Posterior cingulate gyrus (tissue), 11 donors: ENCODE measurements around the gene ZYG11A.

ENCODE experiments used
- DNase-seq, 10 donors: peaks; one replicate each; pipeline versions ENCODE4 v3.0.0 to v3.0.0-alpha.2; 2020 to 2021; ENCODE audit warnings: mixed read lengths in 3 of 10
- intact Hi-C: fragments of 100-400 bp; cut with DNase I; formaldehyde crosslinking; loops from one replicate; pipeline ENCODE4 v1.15.1; 2023

ZYG11A gene

GRCh38 chr1:52916241-52916975 is 73.8 kb downstream of the ZYG11A start:
- intact Hi-C loops = no loop called here
- DNase-seq = no peak

GRCh38 chr1:52917156-52917555 is 74.6 kb downstream of the ZYG11A start:
- intact Hi-C loops = no loop called here
- DNase-seq = no peak

- no peak for DNase-seq
- intact Hi-C loops = no loop called here
Observed at GRCh38 chr1:52917581-52917980, 75.0 kb downstream of the ZYG11A start.

DNA sequence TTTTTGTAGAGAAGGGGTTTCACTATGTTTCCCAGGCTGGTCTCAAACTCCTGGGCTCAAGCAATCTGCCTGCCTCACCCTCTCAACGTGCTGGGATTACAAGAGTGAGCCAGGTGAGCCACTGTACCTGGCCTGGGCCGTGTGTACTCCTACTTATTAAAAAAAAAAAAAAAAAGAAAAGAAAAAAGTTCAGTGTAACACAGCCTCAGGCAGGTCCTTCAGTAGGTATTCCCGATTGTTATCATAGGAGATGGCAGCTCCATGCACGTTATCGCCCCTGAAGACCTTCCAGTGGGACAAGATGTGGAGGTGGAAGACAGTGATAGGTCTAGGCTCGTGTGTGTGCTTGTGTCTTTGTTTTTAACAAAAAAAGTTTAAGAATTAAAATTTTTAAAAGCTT is 75.6 kb downstream of the ZYG11A start:
- no peak for DNase-seq
- intact Hi-C loops = no loop called here

DNA sequence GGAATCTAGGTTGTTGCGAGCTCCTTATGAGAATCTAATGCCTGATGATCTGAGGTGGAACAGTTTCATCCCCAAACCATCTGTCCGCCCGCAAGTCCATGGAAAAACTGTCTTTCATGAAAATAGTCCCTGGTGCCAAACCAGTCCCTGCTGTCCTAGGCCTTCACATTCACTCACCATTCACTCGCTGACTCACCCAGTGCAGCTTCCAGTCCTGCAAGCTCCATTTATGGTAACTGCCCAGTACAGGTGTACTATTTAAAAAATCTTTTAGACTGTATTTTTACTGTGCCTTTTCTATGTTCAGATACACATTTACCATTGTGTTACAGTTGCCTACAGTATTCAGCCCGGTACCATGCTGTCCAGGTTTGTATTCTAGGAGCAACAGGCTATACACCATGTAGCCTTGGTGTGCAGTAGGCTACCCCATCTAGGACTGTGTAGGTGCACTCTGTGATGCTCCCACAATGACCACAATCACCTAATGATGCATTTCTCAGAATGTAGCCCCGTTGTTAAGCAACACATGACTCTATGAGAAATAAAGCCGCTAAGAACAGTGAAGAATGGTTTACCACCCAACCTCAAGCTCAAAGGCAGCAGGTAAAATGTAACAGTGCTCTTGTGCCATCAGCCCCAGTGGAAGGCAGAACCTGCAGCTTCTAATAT is 76.6 kb downstream of the ZYG11A start:
- DNase-seq = no peak
- intact Hi-C loops = no loop called here

DNA sequence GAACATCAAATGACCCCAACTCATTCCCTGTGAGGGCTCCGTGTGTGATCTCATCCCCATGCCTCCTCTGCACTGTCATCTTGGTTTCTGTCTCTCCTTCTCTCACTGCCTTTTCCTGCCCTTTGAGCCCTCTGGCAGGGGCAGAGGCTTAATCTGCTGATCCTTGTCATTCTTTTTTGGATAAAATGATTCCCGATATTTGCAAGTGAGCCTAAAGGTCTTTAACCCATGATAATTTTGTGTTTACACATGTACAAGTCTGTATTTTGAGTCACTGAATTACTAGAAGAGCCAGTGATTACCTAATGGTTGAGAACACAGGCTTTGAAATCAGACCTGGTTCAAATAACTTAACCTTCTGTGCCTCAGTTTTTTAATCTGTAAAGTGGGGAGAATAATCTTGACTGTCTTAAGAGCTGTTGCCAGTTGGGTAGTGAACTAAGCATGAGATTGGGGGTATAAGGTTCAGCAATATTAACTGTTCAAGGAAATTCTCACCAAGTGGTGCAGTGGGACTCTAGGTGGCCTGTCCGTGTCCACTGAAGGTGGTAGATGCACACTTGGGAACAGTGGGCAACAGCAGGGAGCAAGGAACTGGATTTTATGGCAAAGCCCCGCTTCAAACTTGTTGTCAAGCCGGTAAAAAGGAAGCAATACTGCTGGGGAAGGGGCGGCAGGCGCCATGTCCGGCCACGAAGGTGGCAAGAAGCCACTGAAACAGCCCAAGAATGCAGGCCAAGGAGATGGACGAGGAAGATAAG is 77.3 kb downstream of the ZYG11A start:
- DNase-seq = no peak
- intact Hi-C loops = loop anchor here (10.0 kb wide), 1 partner anchor 265 kb away; no protein-coding TSS in a partner anchor

GRCh38 chr1:52920791-52921291 is 78.3 kb downstream of the ZYG11A start:
- DNase-seq = peak in 2 of 10 donors; percentile 18 to 75
- intact Hi-C loops = loop anchor here (10.0 kb wide), 1 partner anchor 264 kb away; no protein-coding TSS in a partner anchor

DNA sequence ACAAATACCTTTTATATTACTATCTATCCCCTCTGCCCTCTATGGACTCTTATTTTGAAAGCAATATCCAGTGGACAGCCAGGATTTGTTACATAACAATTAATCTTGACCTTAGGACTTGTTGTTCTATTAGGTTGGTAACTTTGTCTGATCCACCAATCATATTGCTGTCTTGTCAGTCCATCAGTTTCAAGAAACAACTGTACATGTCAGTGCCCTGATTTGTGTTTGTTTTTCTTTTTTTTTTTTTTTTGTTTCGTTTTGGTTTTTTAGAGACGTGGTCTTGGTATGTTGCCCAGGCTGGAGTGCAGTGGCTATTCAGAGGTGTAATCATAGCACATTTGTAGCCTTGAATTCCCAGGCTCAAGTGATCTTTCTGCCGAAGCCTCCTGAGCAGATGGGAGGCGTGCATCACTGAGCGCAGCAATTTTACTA is 83.0 kb downstream of the ZYG11A start:
- intact Hi-C loops = loop anchor here (10.0 kb wide), 1 partner anchor 259 kb away; no protein-coding TSS in a partner anchor
- DNase-seq = no peak

DNA sequence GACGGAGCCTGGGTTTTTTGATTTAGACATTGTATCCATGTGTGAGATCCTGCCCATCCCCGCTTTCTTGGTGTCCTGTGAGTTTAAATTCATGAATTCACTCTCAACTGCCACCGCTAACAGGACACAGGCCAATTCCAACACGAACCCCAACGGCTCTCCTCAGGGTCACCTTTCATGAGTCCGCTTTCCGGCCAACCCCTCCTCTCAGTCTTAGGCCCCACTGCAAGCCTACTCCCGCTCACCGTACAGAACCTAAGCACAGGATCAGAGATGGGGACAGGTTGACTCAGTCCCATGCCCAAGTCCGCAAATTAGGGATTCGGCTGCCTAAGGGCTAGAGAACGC is 84.3 kb downstream of the ZYG11A start:
- DNase-seq = no peak
- intact Hi-C loops = loop anchor here (10.0 kb wide), 1 partner anchor 258 kb away; no protein-coding TSS in a partner anchor

DNA sequence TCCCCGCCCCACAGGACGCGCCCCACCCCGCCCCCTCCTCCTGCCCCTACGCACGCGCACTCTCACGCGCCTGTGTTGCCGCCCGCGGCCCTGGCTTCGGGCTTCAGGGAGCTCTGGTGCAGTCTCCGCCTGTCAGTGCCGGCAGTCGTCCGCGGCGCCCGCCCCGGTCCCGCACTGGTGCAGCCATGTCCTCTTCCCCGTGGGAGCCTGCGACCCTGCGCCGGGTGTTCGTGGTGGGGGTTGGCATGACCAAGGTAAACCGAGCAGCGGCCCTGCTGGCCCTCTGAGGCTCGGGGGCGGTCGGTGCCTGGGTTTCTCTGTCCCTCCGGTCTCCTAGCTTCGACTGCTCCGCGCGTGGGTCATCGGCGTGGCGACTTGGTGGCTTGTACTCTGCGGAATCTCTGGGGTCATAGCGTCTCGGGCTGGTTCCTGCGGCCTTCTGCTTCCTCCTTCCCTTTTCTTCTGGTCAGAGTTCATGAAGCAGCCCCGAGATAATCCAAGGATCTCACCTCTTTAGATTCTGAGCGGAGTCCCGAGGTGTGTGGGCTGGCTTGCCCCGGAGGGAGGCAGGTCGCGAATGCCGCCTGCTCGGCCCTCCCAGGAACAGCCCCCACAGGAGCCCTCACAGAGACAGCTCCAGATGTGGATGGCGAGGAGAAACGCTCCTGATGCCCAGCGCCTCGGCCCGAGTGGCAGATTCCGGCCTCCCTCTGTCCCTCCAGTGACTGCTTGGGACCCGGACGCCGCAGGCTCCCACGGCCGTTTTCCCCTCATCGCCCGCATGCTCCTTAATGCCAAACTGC is 84.9 kb downstream of the ZYG11A start, which contains the start of gene SCP2:
SCP2 (plus strand) TSS at position 65 of the 803 bp plus-strand sequence; CDS start at position 186, 121 bp downstream.
- peak; percentile 68 to 96 (median 82) for DNase-seq
- intact Hi-C loops = loop anchor here (10.0 kb wide), 1 partner anchor 257 kb away; no protein-coding TSS in a partner anchor

DNA sequence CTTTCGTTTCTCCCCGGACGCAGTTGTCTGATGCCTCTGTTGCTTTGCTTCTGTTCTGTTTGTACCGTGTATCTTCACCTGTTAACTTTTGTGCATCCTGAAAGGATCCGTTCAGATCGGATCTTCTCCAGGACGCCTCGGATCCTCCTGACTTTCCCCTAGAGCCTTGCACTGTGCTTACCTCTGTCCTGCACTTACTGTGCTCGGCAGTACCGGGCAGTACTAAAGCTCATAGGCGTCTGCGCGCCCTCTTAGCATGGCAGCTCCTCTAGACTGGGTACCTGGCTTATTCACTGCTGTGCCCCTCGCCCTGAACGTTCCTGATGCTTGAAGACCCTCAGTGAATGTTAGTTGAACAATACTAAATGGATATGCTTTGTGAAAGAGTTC is 85.5 kb downstream of the ZYG11A start:
- DNase-seq = peak in 1 of 10 donors; percentile 77
- intact Hi-C loops = loop anchor here (10.0 kb wide), 1 partner anchor 257 kb away; no protein-coding TSS in a partner anchor

- DNase-seq = no peak
- intact Hi-C loops = loop anchor here (10.0 kb wide), 1 partner anchor 256 kb away; no protein-coding TSS in a partner anchor
Observed at GRCh38 chr1:52929019-52929418, 86.5 kb downstream of the ZYG11A start.

DNA sequence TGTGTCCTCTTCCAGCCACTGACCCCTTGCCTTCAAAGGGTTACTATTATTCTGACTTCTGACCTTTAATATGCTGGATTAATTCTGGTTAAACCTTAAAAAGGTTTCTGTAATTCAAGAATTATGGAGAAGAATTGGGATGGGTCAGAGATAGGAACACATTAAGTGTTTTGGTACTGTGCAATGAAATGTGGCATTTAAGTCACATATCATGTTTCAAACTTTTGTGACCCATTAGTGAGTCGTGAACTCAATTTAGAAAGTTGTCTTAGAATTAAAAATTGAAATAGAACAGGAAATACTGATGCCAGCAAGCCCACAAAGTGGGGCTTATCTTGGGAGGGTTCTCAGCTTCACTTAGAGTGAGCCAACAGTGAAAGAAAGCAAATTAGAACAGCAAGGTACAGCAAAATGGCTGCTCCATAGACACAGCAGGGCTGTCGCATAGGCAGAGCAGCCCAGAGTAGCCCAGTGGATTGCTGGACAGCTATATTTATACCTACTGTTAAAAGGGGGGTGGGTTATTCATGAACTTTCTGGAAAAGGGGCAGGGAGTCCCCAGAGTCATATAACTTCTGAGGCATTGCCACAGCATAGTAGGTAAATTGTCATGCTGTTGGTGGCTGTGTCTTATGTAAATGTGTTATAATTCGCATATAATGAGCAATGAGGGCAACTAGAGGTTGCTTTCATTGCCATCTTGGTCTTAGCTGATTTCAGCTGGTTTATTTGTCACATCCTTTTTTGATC is 95.0 kb downstream of the ZYG11A start:
- intact Hi-C loops = no loop called here

GRCh38 chr1:52938183-52938451 is 95.6 kb downstream of the ZYG11A start:
- DNase-seq = no peak
- intact Hi-C loops = no loop called here

More for the DNA sequence above, 95.0 kb downstream of the ZYG11A start:
- no peak for DNase-seq

- intact Hi-C loops = no loop called here
- no peak for DNase-seq
Observed at GRCh38 chr1:52943876-52944416, 101.4 kb downstream of the ZYG11A start.

- intact Hi-C loops = no loop called here
- DNase-seq = no peak
Observed at GRCh38 chr1:52944566-52944965, 102.0 kb downstream of the ZYG11A start.
